ENCODE data around the gene PLXND1.

Gene PLXND1

GRCh38 chr3:129606636-129607390 lies at the start of gene PLXND1:
PLXND1 (minus strand) TSS chr3:129606676; CDS start chr3:129606639, 37 bp downstream.
- CTCF ChIA-PET = interaction anchor here (0.6 to 3.3 kb wide), 5 partner anchors 11 to 223 kb away, joined by 3 to 19 read pairs (median 8); no protein-coding TSS in a partner anchor
- DNase-seq (ENCODE audit: low read depth, low spot score) = no peak

GRCh38 chr3:129655291-129655700 lies 48.8 kb upstream of the PLXND1 start:
- no peak overlapping the region for H3K4me3 ChIP-seq (ENCODE audit: low read depth, low read length)
- DNase-seq (ENCODE audit: low read depth, low spot score) = no peak
- ChIA-PET CTCF (interaction anchor here (0.9 to 4.4 kb wide), 7 partner anchors 10 to 176 kb away, joined by 3 to 36 read pairs (median 4); no protein-coding TSS in a partner anchor), POLR2A (no interaction called here)
- TF ChIP-seq CTCF (IDR thresholded peaks at IDR 0.05; ENCODE audit: insufficient read depth, low read length, missing control alignments) = no peak

More at GRCh38 chr3:129606636-129607390, at the start of gene PLXND1:
- H3K4me3 ChIP-seq (ENCODE audit: low read depth, low read length) = peak within 1 kb of the TSS; percentile 71
- POLR2A ChIA-PET = interaction anchor here (1.8 kb wide), 1 partner anchor 10 kb away, joined by 11 read pairs; no protein-coding TSS in a partner anchor
- TF ChIP-seq CTCF (IDR thresholded peaks at IDR 0.05; ENCODE audit: insufficient read depth, low read length, missing control alignments) = no peak

GRCh38 chr3:129654131-129654530 lies 47.7 kb upstream of the PLXND1 start:
- TF ChIP-seq CTCF (IDR thresholded peaks at IDR 0.05; ENCODE audit: insufficient read depth, low read length, missing control alignments) = no peak
- DNase-seq (ENCODE audit: low read depth, low spot score) = peak; percentile 73
- no peak overlapping the region for H3K4me3 ChIP-seq (ENCODE audit: low read depth, low read length)
- ChIA-PET POLR2A (interaction anchor here (1.2 kb wide), 1 partner anchor 175 kb away, joined by 5 read pairs; no protein-coding TSS in a partner anchor), CTCF (interaction anchor here (1.0 to 4.4 kb wide), 7 partner anchors 16 to 175 kb away, joined by 3 to 36 read pairs (median 5); no protein-coding TSS in a partner anchor)

- CTCF ChIA-PET = interaction anchor here (1.0 to 4.4 kb wide), 7 partner anchors 15 to 281 kb away, joined by 3 to 36 read pairs (median 5); no protein-coding TSS in a partner anchor
- POLR2A ChIA-PET = no interaction called here
- no peak for DNase-seq (ENCODE audit: low read depth, low spot score)
- H3K4me3 ChIP-seq (ENCODE audit: low read depth, low read length) = no peak overlapping the region
- TF ChIP-seq CTCF (IDR thresholded peaks at IDR 0.05; ENCODE audit: insufficient read depth, low read length, missing control alignments) = no peak
These were observed 46.5 kb upstream of the PLXND1 start for GRCh38 chr3:129653019-129653418.

- ChIA-PET CTCF (interaction anchor here (0.6 to 1.2 kb wide), 7 partner anchors 24 to 179 kb away, joined by 3 to 10 read pairs (median 4); no protein-coding TSS in a partner anchor), POLR2A (interaction anchor here (0.9 kb wide), 1 partner anchor 161 kb away, joined by 4 read pairs; no protein-coding TSS in a partner anchor)
- peak; percentile 74 for DNase-seq (ENCODE audit: low read depth, low spot score)
- no peak overlapping the region for H3K4me3 ChIP-seq (ENCODE audit: low read depth, low read length)
- TF ChIP-seq CTCF (IDR thresholded peaks at IDR 0.05; ENCODE audit: insufficient read depth, low read length, missing control alignments) = no peak
These were observed 45.1 kb upstream of the PLXND1 start for GRCh38 chr3:129651435-129652202.

All from AG04449 (cell line).